MM.1S (cell line): ENCODE data around the gene MFF.

Experiments
- DNase-seq: peaks from one replicate; pipeline ENCODE4 v3.0.0-alpha.2; 2015
- H2AFZ ChIP-seq: fragments of 300-600 bp; sonication (generic); 2 replicates; pipeline ENCODE4 v1.6.0; 2016; ENCODE audit warnings: antibody characterized with exemption, low read length
- H3F3A ChIP-seq: fragments of 300-600 bp; sonication (generic); 2 replicates; pipeline ENCODE4 v1.6.1; 2016; ENCODE audit warnings: mild to moderate bottlenecking, antibody characterized with exemption, low read length, moderate library complexity, mixed read lengths; ENCODE audit not compliant: insufficient read depth
- H3K27ac ChIP-seq: fragments of 300-600 bp; sonication (generic); 2 replicates; pipeline ENCODE4 v1.5.1; 2016; ENCODE audit warnings: mild to moderate bottlenecking, low read length
- H3K27me3 ChIP-seq: fragments of 300-600 bp; sonication (generic); replicated peaks from 2 replicates; pipeline ENCODE4 v1.6.0; 2016; ENCODE audit warnings: low read length; ENCODE audit not compliant: insufficient read depth
- H3K36me3 ChIP-seq: fragments of 300-600 bp; sonication (generic); replicated peaks from 2 replicates; pipeline ENCODE4 v1.6.1; 2016; ENCODE audit warnings: mild to moderate bottlenecking, low read length, mixed read lengths; ENCODE audit not compliant: insufficient read depth
- H3K4me1 ChIP-seq: fragments of 300-600 bp; sonication (generic); 2 replicates; pipeline ENCODE4 v1.6.1; 2016; ENCODE audit warnings: low read length, mixed read lengths
- H3K4me2 ChIP-seq: fragments of 300-600 bp; sonication (generic); 2 replicates; pipeline ENCODE4 v1.6.0; 2016; ENCODE audit warnings: low read depth, low read length
- H3K4me3 ChIP-seq: fragments of 300-600 bp; sonication (generic); 2 replicates; pipeline ENCODE4 v1.5.1; 2016; ENCODE audit warnings: low read length, mixed read lengths
- H3K79me2 ChIP-seq: fragments of 300-600 bp; sonication (generic); 2 replicates; pipeline ENCODE4 v1.6.1; 2016; ENCODE audit warnings: mixed run types, low read length, mixed read lengths
- H3K9ac ChIP-seq: fragments of 300-600 bp; sonication (generic); 2 replicates; pipeline ENCODE4 v1.6.1; 2016; ENCODE audit warnings: low read length, mixed read lengths
- H3K9me2 ChIP-seq: fragments of 300-600 bp; sonication (generic); replicated peaks from 2 replicates; pipeline ENCODE4 v1.6.1; 2016; ENCODE audit warnings: mild to moderate bottlenecking, low read length, mixed read lengths; ENCODE audit not compliant: insufficient read depth
- H3K9me3 ChIP-seq: fragments of 300-600 bp; sonication (generic); replicated peaks from 2 replicates; pipeline ENCODE4 v1.6.1; 2016; ENCODE audit warnings: mild to moderate bottlenecking, low read length, mixed read lengths; ENCODE audit not compliant: insufficient read depth
- H4K20me1 ChIP-seq: fragments of 300-600 bp; sonication (generic); 2 replicates; pipeline ENCODE4 v1.6.1; 2016; ENCODE audit warnings: mild to moderate bottlenecking, low read length, moderate library complexity, mixed read lengths; ENCODE audit not compliant: insufficient read depth
- EZH2 ChIP-seq: fragments of 300-600 bp; sonication (generic); optimal IDR thresholded peaks from 2 replicates; pipeline ENCODE3; 2017; ENCODE audit warnings: low read depth, mild to moderate bottlenecking, antibody characterized with exemption, low read length, mixed read lengths
- EZH2phosphoT487 ChIP-seq: fragments of 300-600 bp; sonication (generic); IDR thresholded peaks from 2 replicates; pipeline ENCODE4 v1.6.1; 2018; ENCODE audit warnings: antibody characterized with exemption, low read length
- TF ChIP-seq, protein P1 (sequence below): fragments of 300-600 bp; sonication (generic); IDR thresholded peaks from 2 replicates; pipeline ENCODE4 v1.5.1; 2016; ENCODE audit warnings: antibody characterized with exemption, low read length, mixed read lengths

Gene MFF

DNA sequence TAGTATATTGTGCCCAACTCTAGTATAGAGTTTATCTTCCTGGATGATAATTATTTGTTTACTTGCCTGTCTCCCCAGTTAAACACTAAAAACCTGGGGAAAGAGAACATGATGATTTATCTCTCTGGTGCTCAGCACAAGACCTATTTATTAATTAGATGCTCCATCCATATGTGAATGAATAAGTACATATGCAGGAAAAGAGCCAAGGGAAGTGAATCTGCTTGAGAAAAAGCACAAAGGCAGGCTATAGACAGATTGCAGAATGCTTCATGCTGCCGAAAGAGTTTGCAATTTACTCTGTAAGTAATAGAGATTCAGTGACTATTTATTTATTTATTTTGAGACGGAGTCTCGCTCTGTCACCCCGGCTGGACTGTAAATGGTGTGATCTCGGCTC lies 37.3 kb upstream of the MFF start:
- Histone ChIP-seq H3K36me3 (no peaks in the 10 kb centered on the region), H3K27ac (no peak overlapping the region)
- TF ChIP-seq EZH2phosphoT487 (no peak), EZH2 (no peak)
- TF ChIP-seq, protein P1, sequence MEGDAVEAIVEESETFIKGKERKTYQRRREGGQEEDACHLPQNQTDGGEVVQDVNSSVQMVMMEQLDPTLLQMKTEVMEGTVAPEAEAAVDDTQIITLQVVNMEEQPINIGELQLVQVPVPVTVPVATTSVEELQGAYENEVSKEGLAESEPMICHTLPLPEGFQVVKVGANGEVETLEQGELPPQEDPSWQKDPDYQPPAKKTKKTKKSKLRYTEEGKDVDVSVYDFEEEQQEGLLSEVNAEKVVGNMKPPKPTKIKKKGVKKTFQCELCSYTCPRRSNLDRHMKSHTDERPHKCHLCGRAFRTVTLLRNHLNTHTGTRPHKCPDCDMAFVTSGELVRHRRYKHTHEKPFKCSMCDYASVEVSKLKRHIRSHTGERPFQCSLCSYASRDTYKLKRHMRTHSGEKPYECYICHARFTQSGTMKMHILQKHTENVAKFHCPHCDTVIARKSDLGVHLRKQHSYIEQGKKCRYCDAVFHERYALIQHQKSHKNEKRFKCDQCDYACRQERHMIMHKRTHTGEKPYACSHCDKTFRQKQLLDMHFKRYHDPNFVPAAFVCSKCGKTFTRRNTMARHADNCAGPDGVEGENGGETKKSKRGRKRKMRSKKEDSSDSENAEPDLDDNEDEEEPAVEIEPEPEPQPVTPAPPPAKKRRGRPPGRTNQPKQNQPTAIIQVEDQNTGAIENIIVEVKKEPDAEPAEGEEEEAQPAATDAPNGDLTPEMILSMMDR = no peak

GRCh38 chr2:227292314-227292713 lies 32.7 kb upstream of the MFF start:
- H3K4me2 ChIP-seq = no peak overlapping the region
- H3K9me2 ChIP-seq = no peaks in the 10 kb centered on the region
- H3K27ac ChIP-seq = no peak overlapping the region
- H3F3A ChIP-seq = no peaks in the 10 kb centered on the region
- H3K27me3 ChIP-seq = no peaks in the 10 kb centered on the region
- no peak for DNase-seq
- no peaks in the 10 kb centered on the region; the same call in 1 of the 2 replicates for H3K9me3 ChIP-seq
- H3K4me3 ChIP-seq = no peak overlapping the region
- no peaks in the 10 kb centered on the region for H3K79me2 ChIP-seq
- no peaks in the 10 kb centered on the region for H3K4me1 ChIP-seq
- TF ChIP-seq EZH2 = no peak
- TF ChIP-seq, protein P1 = no peak
- no peak for TF ChIP-seq EZH2phosphoT487
- H3K9ac ChIP-seq = no peak overlapping the region
- no peaks in the 10 kb centered on the region for H3K36me3 ChIP-seq
- no peak overlapping the region for H2AFZ ChIP-seq
- no peaks in the 10 kb centered on the region for H4K20me1 ChIP-seq

More for the DNA sequence above, 37.3 kb upstream of the MFF start:
- Histone ChIP-seq H3K9me3 (no peaks in the 10 kb centered on the region; the same call in 1 of the 2 replicates), H4K20me1 (no peaks in the 10 kb centered on the region), H3K9me2 (no peaks in the 10 kb centered on the region), H3K79me2 (no peaks in the 10 kb centered on the region), H3K9ac (no peak overlapping the region), H3F3A (no peaks in the 10 kb centered on the region), H2AFZ (no peak overlapping the region), H3K27me3 (no peaks in the 10 kb centered on the region), H3K4me3 (no peak overlapping the region), H3K4me2 (no peak overlapping the region), H3K4me1 (no peaks in the 10 kb centered on the region)
- no peak for DNase-seq

- DNase-seq = no peak
- TF ChIP-seq, protein P1 = no peak
- TF ChIP-seq EZH2phosphoT487 (no peak), EZH2 (no peak)
- Histone ChIP-seq H3K9ac (no peak overlapping the region), H3K4me2 (no peak overlapping the region), H3K9me2 (no peaks in the 10 kb centered on the region), H3K27me3 (no peaks in the 10 kb centered on the region), H3K36me3 (no peaks in the 10 kb centered on the region), H2AFZ (no peak overlapping the region), H3K27ac (no peak overlapping the region), H3K9me3 (no peaks in the 10 kb centered on the region), H3F3A (no peaks in the 10 kb centered on the region), H3K79me2 (no peaks in the 10 kb centered on the region), H3K4me1 (no peaks in the 10 kb centered on the region), H4K20me1 (no peaks in the 10 kb centered on the region), H3K4me3 (no peak overlapping the region)
Measured at GRCh38 chr2:227293531-227293930, 31.5 kb upstream of the MFF start.
